ENCODE results near the gene WNK2.

Gene WNK2

GRCh38 chr9:93217706-93218105 lies 33.8 kb downstream of the WNK2 start:
- DNase-seq (ENCODE audit: low read depth in 1 of 2, low spot score in 1 of 2): no peak

GRCh38 chr9:93218161-93218560 lies 34.2 kb downstream of the WNK2 start:
- no peak for DNase-seq (ENCODE audit: low read depth in 1 of 2, low spot score in 1 of 2)

GRCh38 chr9:93218671-93219420 lies 34.9 kb downstream of the WNK2 start:
- no peak for DNase-seq (ENCODE audit: low read depth in 1 of 2, low spot score in 1 of 2)

GRCh38 chr9:93219692-93220091 lies 35.8 kb downstream of the WNK2 start:
- no peak for DNase-seq (ENCODE audit: low read depth in 1 of 2, low spot score in 1 of 2)

- no peak for DNase-seq (ENCODE audit: low read depth in 1 of 2, low spot score in 1 of 2)
These were observed 36.7 kb downstream of the WNK2 start for GRCh38 chr9:93220627-93221026.

GRCh38 chr9:93221044-93221443 lies 37.1 kb downstream of the WNK2 start:
- no peak for DNase-seq (ENCODE audit: low read depth in 1 of 2, low spot score in 1 of 2)

- DNase-seq (ENCODE audit: low read depth in 1 of 2, low spot score in 1 of 2): no peak
These were observed 38.9 kb downstream of the WNK2 start for GRCh38 chr9:93222890-93223259.

GRCh38 chr9:93223260-93224180 lies 39.6 kb downstream of the WNK2 start:
- no peak for DNase-seq (ENCODE audit: low read depth in 1 of 2, low spot score in 1 of 2)

- DNase-seq (ENCODE audit: low read depth in 1 of 2, low spot score in 1 of 2): no peak
These were observed 40.7 kb downstream of the WNK2 start for GRCh38 chr9:93224591-93224990.

- no peak for DNase-seq (ENCODE audit: low read depth in 1 of 2, low spot score in 1 of 2)
These were observed 41.5 kb downstream of the WNK2 start for GRCh38 chr9:93225417-93225816.

GRCh38 chr9:93225892-93226291 lies 42.0 kb downstream of the WNK2 start:
- no peak for DNase-seq (ENCODE audit: low read depth in 1 of 2, low spot score in 1 of 2)

GRCh38 chr9:93226819-93227218 lies 42.9 kb downstream of the WNK2 start:
- no peak for DNase-seq (ENCODE audit: low read depth in 1 of 2, low spot score in 1 of 2)

GRCh38 chr9:93228030-93228429 lies 44.1 kb downstream of the WNK2 start:
- no peak for DNase-seq (ENCODE audit: low read depth in 1 of 2, low spot score in 1 of 2)

- no peak for DNase-seq (ENCODE audit: low read depth in 1 of 2, low spot score in 1 of 2)
These were observed 44.5 kb downstream of the WNK2 start for GRCh38 chr9:93228453-93228852.

- no peak for DNase-seq (ENCODE audit: low read depth in 1 of 2, low spot score in 1 of 2)
These were observed 45.7 kb downstream of the WNK2 start for GRCh38 chr9:93229636-93230035.

- DNase-seq (ENCODE audit: low read depth in 1 of 2, low spot score in 1 of 2): no peak
These were observed 46.2 kb downstream of the WNK2 start for GRCh38 chr9:93230185-93230584.

GRCh38 chr9:93230601-93231000 lies 46.7 kb downstream of the WNK2 start:
- DNase-seq (ENCODE audit: low read depth in 1 of 2, low spot score in 1 of 2): no peak

- no peak for DNase-seq (ENCODE audit: low read depth in 1 of 2, low spot score in 1 of 2)
These were observed 47.3 kb downstream of the WNK2 start for GRCh38 chr9:93231121-93231694.

GRCh38 chr9:93231716-93232115 lies 47.8 kb downstream of the WNK2 start:
- DNase-seq (ENCODE audit: low read depth in 1 of 2, low spot score in 1 of 2): no peak

- no peak for DNase-seq (ENCODE audit: low read depth in 1 of 2, low spot score in 1 of 2)
These were observed 48.5 kb downstream of the WNK2 start for GRCh38 chr9:93232388-93232960.

GRCh38 chr9:93233033-93233432 lies 49.1 kb downstream of the WNK2 start:
- DNase-seq (ENCODE audit: low read depth in 1 of 2, low spot score in 1 of 2): no peak

GRCh38 chr9:93234600-93234999 lies 50.7 kb downstream of the WNK2 start:
- no peak for DNase-seq (ENCODE audit: low read depth in 1 of 2, low spot score in 1 of 2)
